Measurements from ENCODE around the gene DPF1.

The DPF1 gene

DNA sequence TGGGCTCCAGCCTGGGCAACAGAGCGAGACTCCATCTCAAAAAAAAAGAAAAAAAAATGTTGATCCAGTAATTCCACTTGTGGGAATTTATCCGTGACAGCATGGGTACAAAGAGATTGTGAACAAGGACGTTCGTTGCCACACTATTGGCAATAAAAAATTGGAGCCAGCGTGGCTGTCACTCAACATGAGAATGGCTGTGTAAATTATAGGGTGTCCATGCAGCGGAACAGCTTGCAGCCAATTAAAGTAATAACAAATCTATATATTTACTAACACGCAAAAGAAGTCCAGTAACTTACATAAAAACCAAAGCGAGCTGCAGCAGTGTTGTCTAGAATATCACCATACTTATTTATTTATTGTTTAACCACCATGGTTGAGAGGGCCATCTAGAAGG, 19.3 kb downstream of the DPF1 start:
- H3K27me3 ChIP-seq (ENCODE audit: insufficient read depth, poor library complexity, severe bottlenecking), result peaks cover 5% of the 10 kb centered on the region
- TF ChIP-seq POLR2AphosphoS5 (IDR thresholded peaks at IDR 0.05; ENCODE audit: low read depth) (no peak), SPI1 (IDR thresholded peaks at IDR 0.05; ENCODE audit: borderline replicate concordance, low read depth) (no peak), GABPA (IDR thresholded peaks at IDR 0.05; ENCODE audit: low read depth) (no peak)
- TF ChIP-seq, protein P1, sequence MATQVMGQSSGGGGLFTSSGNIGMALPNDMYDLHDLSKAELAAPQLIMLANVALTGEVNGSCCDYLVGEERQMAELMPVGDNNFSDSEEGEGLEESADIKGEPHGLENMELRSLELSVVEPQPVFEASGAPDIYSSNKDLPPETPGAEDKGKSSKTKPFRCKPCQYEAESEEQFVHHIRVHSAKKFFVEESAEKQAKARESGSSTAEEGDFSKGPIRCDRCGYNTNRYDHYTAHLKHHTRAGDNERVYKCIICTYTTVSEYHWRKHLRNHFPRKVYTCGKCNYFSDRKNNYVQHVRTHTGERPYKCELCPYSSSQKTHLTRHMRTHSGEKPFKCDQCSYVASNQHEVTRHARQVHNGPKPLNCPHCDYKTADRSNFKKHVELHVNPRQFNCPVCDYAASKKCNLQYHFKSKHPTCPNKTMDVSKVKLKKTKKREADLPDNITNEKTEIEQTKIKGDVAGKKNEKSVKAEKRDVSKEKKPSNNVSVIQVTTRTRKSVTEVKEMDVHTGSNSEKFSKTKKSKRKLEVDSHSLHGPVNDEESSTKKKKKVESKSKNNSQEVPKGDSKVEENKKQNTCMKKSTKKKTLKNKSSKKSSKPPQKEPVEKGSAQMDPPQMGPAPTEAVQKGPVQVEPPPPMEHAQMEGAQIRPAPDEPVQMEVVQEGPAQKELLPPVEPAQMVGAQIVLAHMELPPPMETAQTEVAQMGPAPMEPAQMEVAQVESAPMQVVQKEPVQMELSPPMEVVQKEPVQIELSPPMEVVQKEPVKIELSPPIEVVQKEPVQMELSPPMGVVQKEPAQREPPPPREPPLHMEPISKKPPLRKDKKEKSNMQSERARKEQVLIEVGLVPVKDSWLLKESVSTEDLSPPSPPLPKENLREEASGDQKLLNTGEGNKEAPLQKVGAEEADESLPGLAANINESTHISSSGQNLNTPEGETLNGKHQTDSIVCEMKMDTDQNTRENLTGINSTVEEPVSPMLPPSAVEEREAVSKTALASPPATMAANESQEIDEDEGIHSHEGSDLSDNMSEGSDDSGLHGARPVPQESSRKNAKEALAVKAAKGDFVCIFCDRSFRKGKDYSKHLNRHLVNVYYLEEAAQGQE (IDR thresholded peaks at IDR 0.05; ENCODE audit: insufficient replicate concordance, low read depth), result no peak
- TF ChIP-seq, protein P2, sequence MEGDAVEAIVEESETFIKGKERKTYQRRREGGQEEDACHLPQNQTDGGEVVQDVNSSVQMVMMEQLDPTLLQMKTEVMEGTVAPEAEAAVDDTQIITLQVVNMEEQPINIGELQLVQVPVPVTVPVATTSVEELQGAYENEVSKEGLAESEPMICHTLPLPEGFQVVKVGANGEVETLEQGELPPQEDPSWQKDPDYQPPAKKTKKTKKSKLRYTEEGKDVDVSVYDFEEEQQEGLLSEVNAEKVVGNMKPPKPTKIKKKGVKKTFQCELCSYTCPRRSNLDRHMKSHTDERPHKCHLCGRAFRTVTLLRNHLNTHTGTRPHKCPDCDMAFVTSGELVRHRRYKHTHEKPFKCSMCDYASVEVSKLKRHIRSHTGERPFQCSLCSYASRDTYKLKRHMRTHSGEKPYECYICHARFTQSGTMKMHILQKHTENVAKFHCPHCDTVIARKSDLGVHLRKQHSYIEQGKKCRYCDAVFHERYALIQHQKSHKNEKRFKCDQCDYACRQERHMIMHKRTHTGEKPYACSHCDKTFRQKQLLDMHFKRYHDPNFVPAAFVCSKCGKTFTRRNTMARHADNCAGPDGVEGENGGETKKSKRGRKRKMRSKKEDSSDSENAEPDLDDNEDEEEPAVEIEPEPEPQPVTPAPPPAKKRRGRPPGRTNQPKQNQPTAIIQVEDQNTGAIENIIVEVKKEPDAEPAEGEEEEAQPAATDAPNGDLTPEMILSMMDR (IDR thresholded peaks at IDR 0.05; ENCODE audit: insufficient read depth, low read length), result no peak
- no peak overlapping the region for H3K27ac ChIP-seq (replicated peaks)
- DNase-seq (ENCODE audit: low read depth in 1 of 2, low spot score in 1 of 2), result no peak
- H3K4me3 ChIP-seq (replicated peaks; ENCODE audit: insufficient read depth, low read length), result no peak overlapping the region

DNA sequence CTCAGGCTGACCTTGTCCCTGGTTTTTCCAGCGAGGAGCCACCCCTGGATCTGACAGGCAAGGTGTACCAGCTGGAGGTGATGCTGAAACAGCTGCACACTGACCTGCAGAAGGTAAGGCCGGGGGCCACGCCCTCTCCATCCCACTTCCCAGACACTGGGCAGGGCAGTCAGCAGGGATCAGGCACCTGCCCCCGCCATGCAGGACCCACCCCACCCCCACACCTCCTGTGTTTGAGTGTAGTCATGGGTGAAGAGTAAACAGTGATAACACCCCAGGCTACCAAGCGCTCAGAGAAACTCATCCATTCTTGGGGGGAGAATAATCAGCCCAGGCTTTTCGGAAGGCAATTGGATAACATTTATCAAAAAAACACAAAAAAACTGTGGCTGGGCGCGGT, 19.9 kb downstream of the DPF1 start:
- Histone ChIP-seq H3K27me3 (ENCODE audit: insufficient read depth, poor library complexity, severe bottlenecking) (no peaks in the 10 kb centered on the region), H3K27ac (replicated peaks) (no peak overlapping the region), H3K4me3 (replicated peaks; ENCODE audit: insufficient read depth, low read length) (no peak overlapping the region)
- no peak for DNase-seq (ENCODE audit: low read depth in 1 of 2, low spot score in 1 of 2)
- TF ChIP-seq, protein P1 (IDR thresholded peaks at IDR 0.05; ENCODE audit: insufficient replicate concordance, low read depth), result no peak
- TF ChIP-seq, protein P2 (IDR thresholded peaks at IDR 0.05; ENCODE audit: insufficient read depth, low read length), result no peak
- TF ChIP-seq SPI1 (IDR thresholded peaks at IDR 0.05; ENCODE audit: borderline replicate concordance, low read depth), result no peak
- no peak for TF ChIP-seq POLR2AphosphoS5 (IDR thresholded peaks at IDR 0.05; ENCODE audit: low read depth)
- TF ChIP-seq GABPA (IDR thresholded peaks at IDR 0.05; ENCODE audit: low read depth), result no peak

DNA sequence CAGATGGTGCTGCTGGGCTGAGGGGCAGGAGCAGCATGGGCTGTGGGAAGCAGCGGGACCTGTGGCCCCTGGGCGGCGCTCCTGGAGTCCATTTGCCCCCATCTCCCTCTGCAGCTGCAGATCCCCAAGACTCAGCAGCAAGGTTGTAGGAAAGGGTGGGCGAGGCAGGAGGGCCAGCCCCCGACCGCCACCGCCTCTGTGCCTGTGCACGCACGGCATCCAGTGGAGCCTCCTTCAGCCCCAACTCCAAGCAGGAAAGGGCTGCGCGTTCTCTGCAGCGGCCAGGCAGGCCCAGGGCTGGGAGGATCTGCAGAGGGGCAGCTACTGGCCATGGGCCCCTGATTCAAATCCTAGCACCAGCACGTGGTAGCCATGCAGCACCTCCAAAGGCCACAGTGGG, 20.8 kb downstream of the DPF1 start:
- Histone ChIP-seq H3K4me3 (replicated peaks; ENCODE audit: insufficient read depth, low read length) (no peak overlapping the region), H3K27ac (replicated peaks) (no peak overlapping the region)

DNA sequence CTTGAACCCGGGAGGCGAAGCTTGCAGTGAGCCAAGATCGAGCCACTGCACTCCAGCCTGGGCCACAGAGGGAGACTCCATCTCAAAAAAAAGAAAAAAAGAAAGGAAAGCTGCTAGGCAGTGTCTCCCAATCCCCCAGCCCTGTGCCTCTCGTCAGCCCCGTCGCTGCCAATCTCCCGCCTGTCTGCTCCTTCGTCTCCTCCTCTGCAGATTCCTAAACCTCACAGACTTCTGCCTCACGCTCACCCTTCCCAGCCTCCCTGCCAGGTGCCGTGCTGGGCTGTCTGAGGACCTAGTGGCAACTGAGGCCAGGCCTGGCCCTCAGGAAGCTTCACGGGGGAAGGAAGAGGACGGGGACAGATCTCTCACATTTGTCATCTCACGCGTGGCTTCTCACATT, 21.5 kb downstream of the DPF1 start:
- Histone ChIP-seq H3K4me3 (replicated peaks; ENCODE audit: insufficient read depth, low read length) (no peak overlapping the region), H3K27ac (replicated peaks) (no peak overlapping the region), H3K27me3 (ENCODE audit: insufficient read depth, poor library complexity, severe bottlenecking) (no peaks in the 10 kb centered on the region)
- no peak for TF ChIP-seq SPI1 (IDR thresholded peaks at IDR 0.05; ENCODE audit: borderline replicate concordance, low read depth)
- TF ChIP-seq, protein P2 (IDR thresholded peaks at IDR 0.05; ENCODE audit: insufficient read depth, low read length), result no peak
- TF ChIP-seq POLR2AphosphoS5 (IDR thresholded peaks at IDR 0.05; ENCODE audit: low read depth), result no peak
- TF ChIP-seq, protein P1 (IDR thresholded peaks at IDR 0.05; ENCODE audit: insufficient replicate concordance, low read depth), result no peak
- TF ChIP-seq GABPA (IDR thresholded peaks at IDR 0.05; ENCODE audit: low read depth), result no peak
- DNase-seq (ENCODE audit: low read depth in 1 of 2, low spot score in 1 of 2), result no peak

More for the DNA sequence above, 20.8 kb downstream of the DPF1 start:
- DNase-seq (ENCODE audit: low read depth in 1 of 2, low spot score in 1 of 2), result no peak
- no peaks in the 10 kb centered on the region for H3K27me3 ChIP-seq (ENCODE audit: insufficient read depth, poor library complexity, severe bottlenecking)
- no peak for TF ChIP-seq POLR2AphosphoS5 (IDR thresholded peaks at IDR 0.05; ENCODE audit: low read depth)

All from HL-60 (cell line).